Breast epithelium (tissue), 3 donors: Measurements from ENCODE around the gene RAMP3.

Experiments used
- CTCF ChIP-seq, 3 donors: fragments of 450-650 bp; IDR thresholded peaks; one replicate each; pipeline ENCODE4 v1.5.1; 2016 to 2017; ENCODE audit warnings: antibody characterized with exemption in 3 of 3, mild to moderate bottlenecking in 3 of 3, moderate library complexity in 3 of 3
- POLR2A ChIP-seq: fragments of 450-650 bp; IDR thresholded peaks from one replicate; pipeline ENCODE4 v1.6.1; 2016; ENCODE audit warnings: antibody characterized with exemption, mild to moderate bottlenecking, moderate library complexity
- POLR2AphosphoS5 ChIP-seq, 3 donors: sonication (generic); formaldehyde crosslinking; IDR thresholded peaks; one replicate each; pipeline ENCODE4 v1.6.1; 2017; ENCODE audit warnings: antibody characterized with exemption in 3 of 3

GRCh38 chr7:45133352-45133751 is 24.2 kb upstream of the RAMP3 start:
- TF ChIP-seq CTCF (IDR thresholded peaks at IDR 0.05): no peak
- no peak for TF ChIP-seq POLR2A
- TF ChIP-seq POLR2AphosphoS5 (IDR thresholded peaks at IDR 0.05): no peak
